Activated CD4-positive, CD25-positive, alpha-beta regulatory T cell treated with anti-CD3 and anti-CD28 coated beads, Interleukin-2, amount 50 U/mL, for 72 hours (primary cell): Measurements from ENCODE around the gene MSH3.

Experiments
- DNase-seq: peaks from one replicate; pipeline ENCODE4 v3.0.0; 2021

Gene MSH3

GRCh38 chr5:80920333-80920732 is 265.9 kb downstream of the MSH3 start:
- no peak for DNase-seq

GRCh38 chr5:80921026-80921425 is 266.6 kb downstream of the MSH3 start:
- DNase-seq: no peak

- DNase-seq: no peak
These were observed 271.5 kb downstream of the MSH3 start for GRCh38 chr5:80925931-80926330.
